ENCODE results near the gene PLXNA4. TPM values are rescaled to one million over a fixed set of nuclear protein-coding genes. Genes with fewer than 3 reads are reported as not detected.

PLXNA4 gene
- total RNA-seq, 4 donors from 2014 or later, result 1.1 to 2.8 (median 1.4) TPM

- H3K36me3 ChIP-seq, result no peaks in the 10 kb centered on the region
- intact Hi-C loops (cut with DNase I; ENCODE audit: low total_unique reads) (no loop called here), in situ Hi-C loops (cut with MboI; ENCODE audit: low pct_ligation_motif_present in 1 of 4, low pct_unique_long_range_greater_than_20kb in 1 of 4, low sequenced_read_pairs in 3 of 4) (no loop called here)
- no peak overlapping the region for H3K27ac ChIP-seq
- H3K9me3 ChIP-seq, result no peaks in the 10 kb centered on the region
- TF ChIP-seq POLR2A (IDR thresholded peaks at IDR 0.05), result no peak
- no peak for TF ChIP-seq EP300 (IDR thresholded peaks at IDR 0.05; ENCODE audit: low read depth)
- TF ChIP-seq POLR2AphosphoS5 (IDR thresholded peaks at IDR 0.05), result no peak
- TF ChIP-seq CTCF (IDR thresholded peaks at IDR 0.05), result no peak
- no peaks in the 10 kb centered on the region for H3K27me3 ChIP-seq
- WGBS, 2 donors (ENCODE audit: low coverage in 1 of 2), result 64% methylated on average over 3 of the region's 3 CpGs; no CpG with 5 or more reads in 1 of the 2 donors
- no peaks in the 10 kb centered on the region for H3K4me1 ChIP-seq
- no peak for DNase-seq
- H3K4me3 ChIP-seq, result no peak overlapping the region
Measured at GRCh38 chr7:132232406-132232805, 343.9 kb downstream of the PLXNA4 start.

GRCh38 chr7:132230462-132230861 lies 345.8 kb downstream of the PLXNA4 start:
- intact Hi-C loops (cut with DNase I; ENCODE audit: low total_unique reads), result no loop called here
- no peak for TF ChIP-seq EP300 (IDR thresholded peaks at IDR 0.05; ENCODE audit: low read depth)
- no peak for TF ChIP-seq POLR2A (IDR thresholded peaks at IDR 0.05)
- TF ChIP-seq CTCF (IDR thresholded peaks at IDR 0.05), result no peak
- no peak for TF ChIP-seq POLR2AphosphoS5 (IDR thresholded peaks at IDR 0.05)

GRCh38 chr7:132228240-132228639 lies 348.0 kb downstream of the PLXNA4 start:
- WGBS, 2 donors (ENCODE audit: low coverage in 1 of 2), result 90% methylated on average over 14 of the region's 14 CpGs; no CpG with 5 or more reads in 1 of the 2 donors
- no peak for DNase-seq
- Histone ChIP-seq H3K4me3 (no peak overlapping the region), H3K27ac (no peak overlapping the region), H3K9me3 (no peaks in the 10 kb centered on the region), H3K27me3 (no peaks in the 10 kb centered on the region), H3K4me1 (no peaks in the 10 kb centered on the region), H3K36me3 (no peaks in the 10 kb centered on the region)
- intact Hi-C loops (cut with DNase I; ENCODE audit: low total_unique reads), result no loop called here
- in situ Hi-C loops (cut with MboI; ENCODE audit: low pct_ligation_motif_present in 1 of 4, low pct_unique_long_range_greater_than_20kb in 1 of 4, low sequenced_read_pairs in 3 of 4), result no loop called here
- TF ChIP-seq EP300 (IDR thresholded peaks at IDR 0.05; ENCODE audit: low read depth) (no peak), CTCF (IDR thresholded peaks at IDR 0.05) (no peak), POLR2A (IDR thresholded peaks at IDR 0.05) (no peak), POLR2AphosphoS5 (IDR thresholded peaks at IDR 0.05) (no peak)

More at GRCh38 chr7:132230462-132230861, 345.8 kb downstream of the PLXNA4 start:
- Histone ChIP-seq H3K36me3 (no peaks in the 10 kb centered on the region), H3K4me3 (no peak overlapping the region), H3K4me1 (no peaks in the 10 kb centered on the region), H3K27ac (no peak overlapping the region), H3K27me3 (no peaks in the 10 kb centered on the region), H3K9me3 (no peaks in the 10 kb centered on the region)
- DNase-seq, result no peak
- 82 to 87% methylated on average over 3 to 7 of the region's 7 CpGs for WGBS, 2 donors (ENCODE audit: low coverage in 1 of 2)
- in situ Hi-C loops (cut with MboI; ENCODE audit: low pct_ligation_motif_present in 1 of 4, low pct_unique_long_range_greater_than_20kb in 1 of 4, low sequenced_read_pairs in 3 of 4), result no loop called here

GRCh38 chr7:132226957-132227290 lies 349.3 kb downstream of the PLXNA4 start:
- intact Hi-C loops (cut with DNase I; ENCODE audit: low total_unique reads), result no loop called here
- no peaks in the 10 kb centered on the region for H3K27me3 ChIP-seq
- no peak overlapping the region for H3K27ac ChIP-seq
- H3K4me1 ChIP-seq, result no peaks in the 10 kb centered on the region
- 80% methylated on average over 3 of the region's 3 CpGs; no CpG with 5 or more reads in 1 of the 2 donors for WGBS, 2 donors (ENCODE audit: low coverage in 1 of 2)
- DNase-seq, result no peak
- no peak for TF ChIP-seq EP300 (IDR thresholded peaks at IDR 0.05; ENCODE audit: low read depth)
- no peak for TF ChIP-seq POLR2AphosphoS5 (IDR thresholded peaks at IDR 0.05)
- no peak for TF ChIP-seq CTCF (IDR thresholded peaks at IDR 0.05)
- TF ChIP-seq POLR2A (IDR thresholded peaks at IDR 0.05), result no peak
- in situ Hi-C loops (cut with MboI; ENCODE audit: low pct_ligation_motif_present in 1 of 4, low pct_unique_long_range_greater_than_20kb in 1 of 4, low sequenced_read_pairs in 3 of 4), result no loop called here
- H3K4me3 ChIP-seq, result no peak overlapping the region
- H3K9me3 ChIP-seq, result no peaks in the 10 kb centered on the region
- H3K36me3 ChIP-seq, result no peaks in the 10 kb centered on the region
